Midbrain (tissue), 1 donor: ENCODE measurements around the gene PLCG2.

ENCODE experiments used
- DNase-seq: peaks from one replicate; lab custom pipeline; 2025; lab: John Stamatoyannopoulos, UW

PLCG2 gene

GRCh38 chr16:81843683-81844082, 64.6 kb downstream of the PLCG2 start:
- DNase-seq, result no peak

DNA sequence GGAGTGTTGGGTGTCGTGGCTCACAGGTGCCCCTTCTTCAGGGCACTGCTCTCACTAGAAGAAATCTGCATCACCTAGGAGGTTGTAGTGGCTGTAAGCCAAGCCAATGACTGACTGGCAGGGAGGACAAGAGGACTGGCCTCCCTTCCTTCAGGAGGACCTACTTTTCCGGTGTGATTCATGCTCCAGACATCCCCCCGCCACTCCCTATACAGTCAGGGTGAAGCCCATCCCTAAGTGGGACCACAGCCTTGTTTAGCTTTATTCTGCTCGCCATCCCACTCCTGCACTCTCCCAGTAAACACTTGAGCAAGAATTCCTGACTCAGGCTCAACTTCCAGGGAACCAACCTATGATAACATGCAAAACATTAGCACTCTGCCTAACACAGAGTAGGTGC, 67.0 kb downstream of the PLCG2 start:
- DNase-seq, result no peak

GRCh38 chr16:81848306-81848853, 69.3 kb downstream of the PLCG2 start:
- no peak for DNase-seq

DNA sequence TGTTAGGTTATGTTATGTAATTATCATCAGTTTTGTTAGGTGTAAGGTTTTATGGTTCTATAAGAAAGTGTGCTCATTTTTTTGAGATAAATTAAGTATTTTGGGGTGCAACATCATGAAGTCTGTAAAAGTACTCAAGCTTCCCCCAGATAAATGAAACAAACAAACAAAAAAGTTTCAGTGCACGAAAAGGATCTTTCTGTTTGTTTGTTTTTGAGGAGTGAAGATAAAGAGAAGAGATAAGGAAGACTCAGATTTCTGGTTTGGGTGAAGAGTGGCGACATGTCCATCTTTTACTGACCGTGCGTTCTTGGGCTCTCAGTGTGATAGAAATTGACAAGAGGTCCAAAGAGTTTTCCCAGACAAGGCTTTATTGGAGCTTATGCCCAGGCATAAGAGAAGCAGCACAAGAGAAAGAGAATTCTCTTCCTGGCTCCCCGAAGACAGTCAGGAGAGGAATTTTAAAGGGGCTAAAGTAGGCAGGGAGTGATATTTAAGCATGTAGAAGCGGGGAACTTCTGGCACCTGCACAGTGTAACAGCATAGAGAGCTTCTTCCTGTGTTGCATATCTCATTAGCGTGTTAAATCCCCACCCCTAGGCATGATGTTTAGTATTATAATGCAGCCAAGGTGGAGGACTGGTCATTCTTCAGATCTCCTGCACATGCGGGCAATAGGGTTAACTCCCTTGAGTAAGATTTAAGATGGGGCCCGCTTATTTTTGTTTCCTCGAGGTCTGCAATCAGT, 71.3 kb downstream of the PLCG2 start:
- no peak for DNase-seq

DNA sequence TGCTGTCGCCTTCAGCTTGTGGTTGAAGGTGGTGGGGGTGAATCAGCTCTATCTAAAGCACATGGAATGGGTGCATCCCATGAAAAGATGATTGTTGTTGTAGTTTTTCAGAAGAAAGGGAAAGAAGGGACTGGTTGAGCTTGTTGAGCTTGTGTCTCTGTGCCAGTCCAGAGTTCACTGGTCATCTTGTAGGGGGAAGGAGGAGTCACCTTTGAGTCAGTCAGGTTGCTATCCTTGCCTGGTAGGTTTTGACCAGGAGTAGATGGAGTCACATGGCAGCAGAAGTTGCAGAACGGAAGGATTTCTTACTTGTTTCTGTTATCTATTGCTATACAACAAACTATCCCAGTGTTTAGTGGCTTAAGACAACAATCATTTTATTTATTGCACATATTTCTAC, 73.3 kb downstream of the PLCG2 start:
- DNase-seq, result no peak

DNA sequence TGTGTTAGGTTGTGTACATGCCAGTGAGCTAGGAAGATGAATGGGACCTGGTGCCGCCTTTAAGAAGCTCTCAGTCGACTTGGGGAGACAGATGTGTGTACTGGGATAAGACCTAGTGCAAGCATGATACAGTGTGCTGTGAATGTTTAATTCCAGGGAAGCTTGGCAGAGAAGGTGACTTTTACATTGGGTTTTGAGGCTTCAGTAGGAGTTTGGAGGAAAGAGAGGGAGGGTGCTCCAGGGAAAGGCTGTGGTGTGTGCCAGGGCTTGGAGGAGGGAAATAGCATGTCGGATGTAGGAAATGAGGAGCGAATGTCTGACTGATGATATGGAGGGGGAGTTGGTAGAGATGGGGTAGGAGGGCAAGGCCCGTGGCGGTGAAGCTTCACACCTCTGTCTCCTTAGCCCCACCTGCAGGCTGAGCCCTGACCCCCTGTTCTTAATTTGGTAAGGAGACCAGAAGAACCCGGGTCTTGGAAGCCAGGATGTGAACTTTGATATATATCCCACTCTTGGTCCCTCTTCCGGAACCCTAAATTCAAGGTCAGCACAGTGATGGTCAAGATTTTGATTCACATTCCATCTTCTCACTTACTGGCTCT, 76.6 kb downstream of the PLCG2 start:
- DNase-seq, result no peak

GRCh38 chr16:81860287-81861266, 81.5 kb downstream of the PLCG2 start:
- DNase-seq, result no peak

- DNase-seq, result no peak
These were observed 82.4 kb downstream of the PLCG2 start for GRCh38 chr16:81861503-81861902.

DNA sequence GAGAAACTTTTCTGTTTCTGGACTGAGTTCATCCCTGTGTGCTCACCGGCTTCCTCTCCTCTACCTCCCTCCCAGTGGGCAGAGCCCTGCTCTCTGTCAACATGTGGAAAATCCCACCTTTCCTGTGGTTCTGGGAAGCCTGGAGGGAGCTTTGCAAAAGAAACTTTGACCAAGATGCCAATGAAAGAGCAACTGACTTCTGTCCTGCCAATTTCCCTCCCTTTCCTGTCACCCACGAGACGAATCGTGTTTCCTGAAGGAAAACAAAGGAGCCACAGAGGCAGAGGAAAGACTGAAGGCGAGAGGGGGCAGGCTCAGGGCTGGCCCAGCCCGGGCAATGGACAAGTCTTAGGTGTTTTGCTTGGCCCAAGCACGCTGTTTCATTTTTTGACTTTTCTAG, 82.8 kb downstream of the PLCG2 start:
- DNase-seq, result no peak

DNA sequence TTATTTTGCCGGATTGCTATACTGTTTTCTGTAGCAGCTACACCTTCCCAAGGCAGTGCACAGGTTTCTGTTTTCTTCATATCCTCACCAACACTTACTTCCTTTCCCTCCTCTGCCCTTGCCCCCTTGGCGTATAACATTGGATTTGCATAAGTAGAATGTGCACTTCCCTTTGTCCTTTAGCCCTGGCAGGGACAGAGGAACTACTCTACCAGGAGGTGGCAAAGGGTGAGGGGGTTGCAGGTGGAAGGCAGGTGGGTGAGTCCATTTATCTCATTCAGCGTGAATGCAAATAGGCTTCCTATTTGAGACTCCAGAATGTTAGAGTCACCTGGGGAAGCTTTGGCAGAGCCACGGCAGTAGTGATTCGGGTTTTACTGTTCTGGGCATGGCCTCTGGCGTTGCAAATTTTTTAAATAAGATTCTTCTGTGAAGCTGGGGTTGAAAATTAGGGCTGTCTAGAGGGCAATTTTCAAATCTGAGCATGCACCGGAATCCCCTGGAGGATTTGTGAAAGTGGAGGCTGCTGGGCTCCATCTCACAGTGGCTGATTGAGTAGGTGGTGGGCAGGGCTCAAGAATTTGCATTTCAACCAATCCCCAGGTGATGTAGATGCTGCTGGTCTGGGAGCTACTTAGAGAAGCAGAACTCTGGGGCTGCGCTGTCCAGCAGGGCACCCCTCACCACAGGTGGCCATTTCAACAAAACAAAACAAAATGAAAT, 84.7 kb downstream of the PLCG2 start:
- no peak for DNase-seq

- DNase-seq, result no peak
These were observed 85.7 kb downstream of the PLCG2 start for GRCh38 chr16:81864646-81865382.

DNA sequence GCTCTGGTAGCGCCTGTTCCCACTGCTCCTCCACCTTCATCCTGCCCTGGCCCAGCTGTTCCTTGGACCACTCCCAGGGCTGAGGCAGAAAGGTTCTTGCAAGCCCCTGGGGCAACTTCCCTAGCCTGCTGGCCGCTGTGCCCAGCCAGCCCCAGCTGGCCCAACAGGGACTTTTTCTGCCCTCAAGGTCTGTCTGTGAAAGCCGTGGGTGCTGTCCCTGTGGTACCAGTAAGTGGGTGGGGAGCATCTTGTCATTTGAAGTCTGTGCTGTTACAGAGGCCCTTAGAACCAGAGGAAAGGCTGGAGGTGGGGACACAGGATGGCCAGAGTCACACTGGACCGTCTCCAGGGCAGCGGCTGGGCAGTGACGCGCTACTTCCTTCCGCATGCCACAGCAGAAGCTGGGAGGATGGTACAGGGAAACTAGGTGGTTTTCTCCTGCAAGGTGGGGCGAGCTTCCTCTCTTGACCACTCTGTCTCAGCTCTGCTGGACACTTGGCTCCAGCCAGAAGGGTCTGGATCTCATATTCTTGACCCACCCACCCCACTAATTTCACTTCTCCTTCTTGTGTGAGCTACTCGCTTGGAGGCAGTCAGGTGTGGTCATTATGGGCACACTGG, 87.8 kb downstream of the PLCG2 start:
- DNase-seq, result peak; percentile 3

DNA sequence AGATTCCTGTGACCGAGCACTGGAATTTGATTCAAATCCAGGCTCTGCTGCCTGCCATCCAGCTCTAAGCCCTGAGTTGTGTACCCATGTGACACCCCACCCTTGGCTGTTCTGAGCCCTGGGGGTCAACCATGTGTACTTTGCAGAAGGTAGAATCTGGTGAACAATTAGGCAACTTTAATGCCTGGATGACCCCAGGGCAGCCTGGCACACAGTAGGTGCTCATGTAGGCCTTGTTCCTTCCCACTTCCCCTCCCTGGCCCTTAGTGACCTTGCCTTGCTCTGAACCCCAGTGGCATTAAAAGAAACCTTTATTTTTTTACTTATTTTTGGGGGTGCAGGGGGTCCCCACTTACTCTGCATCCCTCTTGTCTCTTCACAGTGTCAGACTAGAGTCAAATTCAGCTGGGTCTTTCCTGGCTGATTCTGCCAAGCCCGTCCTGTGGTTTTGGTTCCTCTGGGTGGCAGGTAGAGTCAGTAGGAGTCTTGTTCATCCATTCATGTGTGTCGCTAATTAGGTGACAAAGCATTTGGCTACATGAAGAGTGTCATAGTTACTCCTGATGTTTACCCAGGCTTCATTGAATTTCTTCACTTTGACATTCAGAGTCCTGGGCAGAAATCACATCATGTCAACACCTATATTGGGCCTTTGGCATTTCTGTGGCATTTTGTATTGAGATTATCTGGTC, 89.1 kb downstream of the PLCG2 start:
- DNase-seq, result no peak

GRCh38 chr16:81869326-81869725, 90.2 kb downstream of the PLCG2 start:
- no peak for DNase-seq

GRCh38 chr16:81873206-81873605, 94.1 kb downstream of the PLCG2 start:
- DNase-seq, result no peak

- peak; percentile 4 for DNase-seq
These were observed 95.0 kb downstream of the PLCG2 start for GRCh38 chr16:81873843-81874752.

DNA sequence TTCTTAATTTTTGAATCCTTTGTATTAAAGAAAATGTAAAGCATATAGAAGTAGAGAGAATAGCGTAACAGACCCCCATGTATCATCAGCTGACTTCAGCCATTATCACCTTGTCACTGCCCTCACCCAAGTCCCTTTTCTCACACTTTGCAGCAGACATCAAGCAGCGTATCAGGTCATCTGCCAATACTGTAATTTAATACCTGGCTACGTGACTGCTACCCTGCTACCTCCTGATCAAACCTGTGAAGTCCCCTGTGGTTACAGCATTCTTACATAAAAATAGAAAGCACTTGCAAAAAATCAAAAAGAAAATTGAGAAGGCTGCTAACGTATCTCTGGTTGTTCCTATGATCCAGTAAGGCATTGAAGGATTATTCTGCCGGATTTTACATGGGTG, 96.4 kb downstream of the PLCG2 start:
- no peak for DNase-seq

DNA sequence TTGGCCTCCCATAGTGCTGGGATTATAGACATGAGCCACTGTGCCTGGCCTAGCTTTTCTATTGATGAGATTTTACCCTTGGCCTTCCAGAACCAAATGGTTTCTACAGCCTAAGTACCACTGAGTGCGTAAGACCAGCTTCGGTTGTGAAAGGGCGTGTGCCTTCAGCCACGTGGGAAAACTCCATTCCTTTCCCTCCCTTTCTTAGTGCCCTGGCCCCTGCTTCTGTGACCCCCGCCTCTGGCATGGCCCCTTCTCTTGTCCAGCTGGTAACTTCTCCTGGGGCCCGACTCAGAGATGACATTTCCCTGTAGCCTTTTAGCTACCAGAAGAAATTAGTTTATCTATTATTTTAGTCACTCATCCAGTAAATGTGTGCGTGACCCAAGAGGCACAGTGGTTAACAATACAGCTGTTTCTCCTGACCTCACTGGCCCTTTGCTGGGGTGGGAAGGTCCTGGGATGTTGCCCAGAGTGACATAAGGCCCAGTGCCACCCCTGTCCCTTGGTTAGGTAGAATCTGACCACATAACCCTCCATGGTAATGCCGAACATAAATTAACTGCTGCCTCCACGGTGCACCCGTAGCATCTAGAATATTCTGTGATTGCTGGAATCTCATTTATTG, 97.3 kb downstream of the PLCG2 start:
- DNase-seq, result no peak
